GM21529 (cell line): ENCODE measurements around the gene RAB3IP.
"Not testable (repeated sequence)": the region's sequence is repeated elsewhere in the genome, so short reads cannot be mapped to it uniquely, and the experiment has no call there.

Experiments
- ATAC-seq: cut with Tn5 transposase; IDR thresholded peaks from one replicate; pipeline ENCODE4 v1.9.1; 2021; ENCODE audit not compliant: unreplicated experiment

RAB3IP gene

DNA sequence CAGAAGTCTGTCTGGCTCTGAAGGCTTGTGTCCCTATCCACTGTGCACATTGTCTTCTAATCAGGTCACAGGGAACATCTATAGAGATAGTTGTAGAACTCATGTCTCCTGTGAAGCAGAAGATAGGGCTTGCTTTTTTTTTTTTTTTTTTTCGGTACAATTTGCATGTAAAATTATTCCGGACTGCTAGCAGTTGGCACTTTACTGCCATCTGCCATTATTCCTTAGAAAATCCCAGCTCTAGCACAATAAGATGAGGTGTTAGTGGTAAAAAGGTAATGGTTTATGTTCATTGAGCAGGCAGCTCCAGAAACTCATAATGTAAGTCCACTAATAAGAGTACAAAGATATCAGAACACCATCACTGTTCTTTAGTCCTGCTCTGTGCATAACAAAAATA lies 95.0 kb downstream of the RAB3IP start:
- no peak for ATAC-seq

GRCh38 chr12:69834147-69834546 lies 95.5 kb downstream of the RAB3IP start:
- no peak for ATAC-seq

- ATAC-seq, result no peak
These were observed 95.9 kb downstream of the RAB3IP start for GRCh38 chr12:69834576-69834975.

DNA sequence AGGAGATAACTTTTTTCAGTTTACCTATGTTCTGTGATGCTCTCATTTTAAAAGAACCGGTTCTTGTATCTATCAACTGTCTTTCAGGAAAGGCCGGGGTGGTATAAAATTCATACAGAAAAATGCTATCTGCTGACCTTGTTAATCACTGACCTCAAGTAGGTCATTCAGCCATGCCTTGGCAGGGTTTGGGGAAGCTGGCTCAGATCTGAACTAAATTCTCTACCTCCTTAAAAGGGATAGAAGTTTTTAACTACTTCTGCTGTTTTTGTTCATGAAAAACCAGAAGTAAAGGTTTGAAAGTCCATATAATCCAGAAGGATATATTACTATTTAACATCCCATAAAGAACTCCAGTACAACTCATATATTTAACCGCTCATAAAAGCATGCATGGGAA lies 96.4 kb downstream of the RAB3IP start:
- no peak for ATAC-seq

- no peak for ATAC-seq
These were observed 97.4 kb downstream of the RAB3IP start for GRCh38 chr12:69836015-69836414.

DNA sequence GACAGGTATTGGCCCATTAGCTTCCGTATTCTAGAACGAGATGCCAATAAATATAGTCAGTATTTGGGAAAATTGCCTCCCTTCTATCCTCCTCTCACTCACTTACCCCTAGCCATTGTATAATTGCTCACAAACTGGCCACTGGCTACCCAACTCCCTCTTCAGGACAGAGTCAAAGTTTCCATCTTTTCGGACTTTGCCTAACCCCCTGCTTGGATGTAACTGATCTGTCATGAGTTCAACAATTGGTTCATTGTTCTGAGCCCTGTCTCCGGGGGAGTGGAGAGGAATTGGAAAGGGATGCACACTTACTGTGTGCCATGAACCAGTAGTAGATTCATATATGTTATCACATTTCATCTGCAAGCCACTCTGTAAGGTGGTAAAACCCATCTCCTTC lies 98.5 kb downstream of the RAB3IP start:
- ATAC-seq, result no peak

GRCh38 chr12:69837657-69838415 lies 99.2 kb downstream of the RAB3IP start:
- no peak for ATAC-seq

- no peak for ATAC-seq
These were observed 102.1 kb downstream of the RAB3IP start for GRCh38 chr12:69840727-69841126.

DNA sequence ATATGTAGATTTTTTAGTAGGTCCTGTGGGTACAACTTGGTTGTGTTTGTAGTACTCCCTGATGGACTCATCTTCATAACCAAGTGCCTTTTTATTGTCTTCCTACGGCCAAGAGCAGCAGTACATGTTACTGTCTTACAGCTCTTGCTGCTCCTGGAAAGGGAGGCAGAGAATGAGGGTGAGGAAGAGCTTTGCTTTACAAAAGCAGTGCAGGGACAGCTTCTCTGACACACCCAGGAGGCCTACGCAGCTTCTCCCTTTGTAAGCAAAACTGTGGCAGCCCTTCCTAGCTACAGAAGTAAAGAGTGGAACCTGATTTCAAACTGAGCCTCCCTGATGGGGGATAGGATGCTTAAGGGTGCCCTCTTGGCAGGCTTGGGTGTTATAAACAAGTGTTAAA lies 104.9 kb downstream of the RAB3IP start:
- ATAC-seq, result no peak

- ATAC-seq, result no peak
These were observed 105.8 kb downstream of the RAB3IP start for GRCh38 chr12:69844416-69844815.

DNA sequence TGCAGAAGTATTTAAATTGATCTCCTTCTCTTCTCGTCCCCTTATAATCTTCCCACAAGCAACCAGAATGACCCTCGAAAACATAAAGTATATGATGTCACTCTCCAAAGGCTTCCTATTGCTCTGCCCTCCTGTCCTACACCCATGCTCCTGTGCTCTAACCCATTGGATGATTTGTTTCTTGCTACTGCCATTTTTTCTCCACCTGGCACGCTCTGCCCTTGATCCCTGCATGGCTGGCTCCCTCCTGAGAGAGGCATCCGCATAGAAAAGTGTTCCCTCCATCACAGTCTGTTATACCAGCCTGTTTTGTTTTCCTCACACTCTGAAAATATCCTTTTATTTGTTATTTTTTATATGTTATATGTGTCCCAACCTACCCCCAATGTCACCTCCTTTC lies 106.2 kb downstream of the RAB3IP start:
- no peak for ATAC-seq

DNA sequence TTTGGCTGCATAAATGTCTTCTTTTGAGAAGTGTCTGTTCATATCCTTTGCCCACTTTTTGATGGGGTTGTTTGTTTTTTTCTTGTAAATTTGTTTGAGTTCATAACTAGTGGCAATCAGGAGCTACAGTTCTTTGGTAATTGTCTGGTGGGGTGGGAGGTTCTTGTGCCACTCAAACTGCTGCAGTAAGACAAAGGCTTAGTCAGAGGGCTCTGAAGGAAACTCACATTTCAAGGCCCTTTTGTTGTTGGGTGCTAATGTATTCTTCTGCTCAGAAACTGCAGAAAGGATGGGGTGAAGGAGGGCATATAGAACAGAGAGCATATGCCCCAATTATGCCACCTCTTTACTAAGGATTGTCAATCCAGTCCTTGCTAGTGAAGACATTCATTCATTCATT lies 108.3 kb downstream of the RAB3IP start:
- no peak for ATAC-seq

DNA sequence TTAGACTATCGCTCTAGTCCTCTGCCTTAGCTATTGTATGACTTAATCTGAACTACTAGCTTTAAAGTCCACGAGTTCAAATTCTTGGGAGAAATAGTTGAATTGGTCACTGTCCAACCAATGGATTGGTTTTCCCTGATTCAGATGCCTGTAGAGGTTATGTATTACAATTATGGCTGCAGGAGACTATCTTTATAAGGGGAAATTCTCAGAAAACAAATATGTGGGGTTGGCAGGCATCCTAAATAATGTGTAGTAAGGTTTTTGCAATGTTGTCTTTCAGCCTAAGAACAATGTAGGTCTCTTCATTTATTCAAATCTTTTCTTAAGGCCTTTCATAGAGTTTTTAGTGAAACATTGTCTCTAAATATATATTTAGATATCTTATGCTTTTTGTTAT lies 113.3 kb downstream of the RAB3IP start:
- ATAC-seq, result no peak

DNA sequence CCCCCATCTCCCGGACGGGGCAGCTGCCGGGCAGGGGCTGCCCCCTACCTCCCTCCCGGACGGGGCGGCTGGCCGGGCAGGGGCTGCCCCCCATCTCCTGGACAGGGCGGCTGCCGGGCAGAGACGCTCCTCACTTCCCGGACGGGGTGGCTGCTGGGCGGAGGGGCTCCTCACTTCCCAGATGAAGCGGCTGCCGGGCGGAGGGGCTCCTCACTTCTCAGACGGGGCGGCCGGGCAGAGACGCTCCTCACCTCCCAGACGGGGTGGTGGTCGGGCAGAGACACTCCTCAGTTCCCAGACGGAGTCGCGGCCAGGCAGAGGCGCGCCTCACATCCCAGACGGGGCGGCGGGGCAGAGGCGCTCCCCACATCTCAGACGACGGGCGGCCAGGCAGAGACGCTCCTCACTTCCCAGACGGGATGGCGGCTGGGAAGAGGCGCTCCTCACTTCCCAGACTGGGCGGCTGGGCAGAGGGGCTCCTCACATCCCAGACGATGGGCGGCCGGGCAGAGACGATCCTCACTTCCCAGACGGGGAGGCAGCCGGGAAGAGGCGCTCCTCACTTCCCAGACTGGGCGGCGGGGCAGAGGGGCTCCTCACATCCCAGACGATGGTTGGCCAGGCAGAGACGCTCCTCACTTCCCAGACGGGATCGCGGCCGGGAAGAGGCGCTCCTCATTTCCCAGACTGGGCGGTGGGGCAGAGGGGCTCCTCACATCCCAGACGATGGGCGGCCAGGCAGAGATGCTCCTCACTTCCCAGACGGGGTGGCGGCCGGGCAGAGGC lies 114.7 kb downstream of the RAB3IP start:
- not testable (repeated sequence) for ATAC-seq

GRCh38 chr12:69866698-69867097 lies 128.0 kb downstream of the RAB3IP start:
- no peak for ATAC-seq

GRCh38 chr12:69868695-69869094 lies 130.0 kb downstream of the RAB3IP start:
- no peak for ATAC-seq

DNA sequence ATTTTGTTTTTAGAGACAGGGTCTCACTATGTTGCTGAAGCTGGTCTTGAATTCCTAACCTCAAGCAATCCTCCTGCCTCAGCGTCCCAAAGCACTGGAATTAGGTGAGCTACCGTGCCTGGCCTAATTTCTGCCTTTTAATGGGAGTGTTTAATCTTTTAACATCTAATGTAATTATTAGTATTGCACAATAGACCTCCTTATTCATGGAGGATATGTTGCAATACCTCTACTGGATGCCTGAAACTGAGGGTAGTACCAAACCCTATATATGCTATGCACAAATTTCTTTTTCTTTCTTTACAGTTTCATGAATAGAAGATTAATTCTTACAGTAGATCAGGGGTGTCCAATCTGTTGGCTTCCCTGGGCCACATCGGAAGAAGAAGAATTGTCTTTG lies 134.1 kb downstream of the RAB3IP start:
- ATAC-seq, result no peak
